ENCODE measurements around the gene GTPBP4. TPM values are rescaled to one million over a fixed set of nuclear protein-coding genes. Genes with fewer than 3 reads are reported as not detected.

The GTPBP4 gene
- total and polyA plus RNA-seq, 2 of the 8 experiments (the other 6 are each of a cell fraction or from before 2014, with no cell fraction given): 16.9 to 98.1 TPM

- TF ChIP-seq E2F6 (IDR thresholded peaks at IDR 0.05): no peak
- no peak for TF ChIP-seq SP4 (IDR thresholded peaks at IDR 0.05; ENCODE audit: low read length)
Measured at GRCh38 chr10:954396-954795, 33.8 kb upstream of the GTPBP4 start (continued).

Data from H1 (cell line).